Neural progenitor cell (in vitro differentiated cells): ENCODE measurements around the gene MYCL.

Source experiments
- CTCF ChIP-seq: fragments of 200-600 bp; sonication (generic); IDR thresholded peaks from 2 replicates; pipeline ENCODE4 v1.5.1; 2017; ENCODE audit warnings: antibody characterized with exemption, mild to moderate bottlenecking
- EZH2phosphoT487 ChIP-seq: fragments of 200-600 bp; sonication (generic); IDR thresholded peaks from 2 replicates; pipeline ENCODE4 v1.6.1; 2017; ENCODE audit warnings: antibody characterized with exemption

GRCh38 chr1:39933956-39934941, 32.5 kb upstream of the MYCL start:
- TF ChIP-seq CTCF (no peak), EZH2phosphoT487 (no peak)
